ENCODE results near the gene SUPT4H1. TPM values are rescaled to one million over a fixed set of nuclear protein-coding genes. Genes with fewer than 3 reads are reported as not detected.

Gene SUPT4H1
- total and polyA plus RNA-seq, 9 of the 15 experiments (the other 6 are each of a cell fraction or from before 2014, with no cell fraction given) = 62.1 to 320 (median 117) TPM

DNA sequence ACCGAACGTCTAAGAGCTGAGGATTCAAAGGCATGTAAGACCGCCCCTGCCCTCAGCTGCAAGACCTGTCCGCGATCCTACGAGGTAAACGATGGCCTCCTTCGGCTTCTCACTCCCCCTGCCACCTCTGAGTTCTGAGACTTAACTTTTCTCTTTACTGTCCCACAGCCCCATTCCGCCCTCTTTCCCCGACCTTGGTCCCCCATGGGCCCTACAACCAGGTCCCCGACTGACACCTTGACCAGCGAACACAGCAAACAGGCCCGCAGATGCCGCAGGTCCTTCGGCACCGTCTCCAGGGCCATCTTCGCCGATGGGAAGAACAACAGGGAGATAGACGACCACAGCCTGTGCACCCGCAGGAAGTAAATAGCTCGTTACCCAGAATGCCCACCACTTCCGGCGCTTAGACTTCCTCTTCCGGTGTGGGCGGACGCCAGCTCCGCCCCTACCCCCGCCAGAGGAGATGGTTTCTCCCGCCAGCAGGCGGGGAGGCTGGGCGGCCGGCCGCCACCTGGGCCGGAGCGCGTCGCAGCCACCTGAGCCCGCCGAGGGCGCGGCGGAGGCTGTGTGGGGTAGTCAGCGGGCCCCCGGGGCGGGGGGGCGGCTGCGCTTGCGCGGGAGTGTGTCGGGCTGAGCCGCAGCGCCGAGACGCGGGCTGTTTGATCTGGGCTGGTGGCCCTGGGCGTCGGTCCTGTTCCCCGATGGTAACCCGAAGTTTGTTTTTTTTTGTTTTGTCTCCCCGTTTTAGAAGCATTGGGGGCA lies at the start of gene SUPT4H1 (continued):
- no peak for TF ChIP-seq ARHGAP35 (IDR thresholded peaks at IDR 0.05; ENCODE audit: partially characterized antibody)
- TF ChIP-seq, protein P1, sequence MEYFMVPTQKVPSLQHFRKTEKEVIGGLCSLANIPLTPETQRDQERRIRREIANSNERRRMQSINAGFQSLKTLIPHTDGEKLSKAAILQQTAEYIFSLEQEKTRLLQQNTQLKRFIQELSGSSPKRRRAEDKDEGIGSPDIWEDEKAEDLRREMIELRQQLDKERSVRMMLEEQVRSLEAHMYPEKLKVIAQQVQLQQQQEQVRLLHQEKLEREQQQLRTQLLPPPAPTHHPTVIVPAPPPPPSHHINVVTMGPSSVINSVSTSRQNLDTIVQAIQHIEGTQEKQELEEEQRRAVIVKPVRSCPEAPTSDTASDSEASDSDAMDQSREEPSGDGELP (CRISPR knock-in tag; IDR thresholded peaks at IDR 0.05; ENCODE audit: borderline replicate concordance) = peak; percentile 83
- TF ChIP-seq, protein P2, sequence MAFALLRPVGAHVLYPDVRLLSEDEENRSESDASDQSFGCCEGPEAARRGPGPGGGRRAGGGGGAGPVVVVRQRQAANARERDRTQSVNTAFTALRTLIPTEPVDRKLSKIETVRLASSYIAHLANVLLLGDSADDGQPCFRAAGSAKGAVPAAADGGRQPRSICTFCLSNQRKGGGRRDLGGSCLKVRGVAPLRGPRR (CRISPR knock-in tag; IDR thresholded peaks at IDR 0.05) = no peak
- TF ChIP-seq, protein P3, sequence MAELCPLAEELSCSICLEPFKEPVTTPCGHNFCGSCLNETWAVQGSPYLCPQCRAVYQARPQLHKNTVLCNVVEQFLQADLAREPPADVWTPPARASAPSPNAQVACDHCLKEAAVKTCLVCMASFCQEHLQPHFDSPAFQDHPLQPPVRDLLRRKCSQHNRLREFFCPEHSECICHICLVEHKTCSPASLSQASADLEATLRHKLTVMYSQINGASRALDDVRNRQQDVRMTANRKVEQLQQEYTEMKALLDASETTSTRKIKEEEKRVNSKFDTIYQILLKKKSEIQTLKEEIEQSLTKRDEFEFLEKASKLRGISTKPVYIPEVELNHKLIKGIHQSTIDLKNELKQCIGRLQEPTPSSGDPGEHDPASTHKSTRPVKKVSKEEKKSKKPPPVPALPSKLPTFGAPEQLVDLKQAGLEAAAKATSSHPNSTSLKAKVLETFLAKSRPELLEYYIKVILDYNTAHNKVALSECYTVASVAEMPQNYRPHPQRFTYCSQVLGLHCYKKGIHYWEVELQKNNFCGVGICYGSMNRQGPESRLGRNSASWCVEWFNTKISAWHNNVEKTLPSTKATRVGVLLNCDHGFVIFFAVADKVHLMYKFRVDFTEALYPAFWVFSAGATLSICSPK (IDR thresholded peaks at IDR 0.05; ENCODE audit: borderline replicate concordance) = no peak
- TF ChIP-seq CCAR2 (IDR thresholded peaks at IDR 0.05; ENCODE audit: low read depth, low read length) = no peak
- TF ChIP-seq, protein P4, sequence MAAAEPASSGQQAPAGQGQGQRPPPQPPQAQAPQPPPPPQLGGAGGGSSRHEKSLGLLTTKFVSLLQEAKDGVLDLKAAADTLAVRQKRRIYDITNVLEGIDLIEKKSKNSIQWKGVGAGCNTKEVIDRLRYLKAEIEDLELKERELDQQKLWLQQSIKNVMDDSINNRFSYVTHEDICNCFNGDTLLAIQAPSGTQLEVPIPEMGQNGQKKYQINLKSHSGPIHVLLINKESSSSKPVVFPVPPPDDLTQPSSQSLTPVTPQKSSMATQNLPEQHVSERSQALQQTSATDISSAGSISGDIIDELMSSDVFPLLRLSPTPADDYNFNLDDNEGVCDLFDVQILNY (CRISPR knock-in tag; IDR thresholded peaks at IDR 0.05) = no peak
- peak; percentile 62; the same call in 1 of the 2 replicates for TF ChIP-seq LCOR (CRISPR knock-in tag; IDR thresholded peaks at IDR 0.05)
- no peak for TF ChIP-seq PTBP1 (IDR thresholded peaks at IDR 0.05; ENCODE audit: low read depth, low read length)
- TF ChIP-seq SMAD3 (CRISPR knock-in tag; conservative IDR thresholded peaks at IDR 0.05) = no peak
- no peak for TF ChIP-seq NFE2L1 (tag; IDR thresholded peaks at IDR 0.05; ENCODE audit: borderline replicate concordance, low read depth)
- TF ChIP-seq SMARCA5 (IDR thresholded peaks at IDR 0.05) = no peak
- TF ChIP-seq, protein P5, sequence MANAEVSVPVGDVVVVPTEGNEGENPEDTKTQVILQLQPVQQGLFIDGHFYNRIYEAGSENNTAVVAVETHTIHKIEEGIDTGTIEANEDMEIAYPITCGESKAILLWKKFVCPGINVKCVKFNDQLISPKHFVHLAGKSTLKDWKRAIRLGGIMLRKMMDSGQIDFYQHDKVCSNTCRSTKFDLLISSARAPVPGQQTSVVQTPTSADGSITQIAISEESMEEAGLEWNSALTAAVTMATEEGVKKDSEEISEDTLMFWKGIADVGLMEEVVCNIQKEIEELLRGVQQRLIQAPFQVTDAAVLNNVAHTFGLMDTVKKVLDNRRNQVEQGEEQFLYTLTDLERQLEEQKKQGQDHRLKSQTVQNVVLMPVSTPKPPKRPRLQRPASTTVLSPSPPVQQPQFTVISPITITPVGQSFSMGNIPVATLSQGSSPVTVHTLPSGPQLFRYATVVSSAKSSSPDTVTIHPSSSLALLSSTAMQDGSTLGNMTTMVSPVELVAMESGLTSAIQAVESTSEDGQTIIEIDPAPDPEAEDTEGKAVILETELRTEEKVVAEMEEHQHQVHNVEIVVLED (CRISPR knock-in tag; IDR thresholded peaks at IDR 0.05) = no peak
- TF ChIP-seq ZNF274 (IDR thresholded peaks at IDR 0.05; ENCODE audit: borderline replicate concordance, low read depth, low read length) = no peak
- TF ChIP-seq, protein P6, sequence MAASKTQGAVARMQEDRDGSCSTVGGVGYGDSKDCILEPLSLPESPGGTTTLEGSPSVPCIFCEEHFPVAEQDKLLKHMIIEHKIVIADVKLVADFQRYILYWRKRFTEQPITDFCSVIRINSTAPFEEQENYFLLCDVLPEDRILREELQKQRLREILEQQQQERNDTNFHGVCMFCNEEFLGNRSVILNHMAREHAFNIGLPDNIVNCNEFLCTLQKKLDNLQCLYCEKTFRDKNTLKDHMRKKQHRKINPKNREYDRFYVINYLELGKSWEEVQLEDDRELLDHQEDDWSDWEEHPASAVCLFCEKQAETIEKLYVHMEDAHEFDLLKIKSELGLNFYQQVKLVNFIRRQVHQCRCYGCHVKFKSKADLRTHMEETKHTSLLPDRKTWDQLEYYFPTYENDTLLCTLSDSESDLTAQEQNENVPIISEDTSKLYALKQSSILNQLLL (CRISPR knock-in tag; IDR thresholded peaks at IDR 0.05; ENCODE audit: borderline replicate concordance) = no peak
- no peak for TF ChIP-seq TEAD2 (tag; IDR thresholded peaks at IDR 0.05)
- no peak for TF ChIP-seq ZNF584 (CRISPR knock-in tag; IDR thresholded peaks at IDR 0.05; ENCODE audit: low read depth)
- TF ChIP-seq PHB (CRISPR knock-in tag; IDR thresholded peaks at IDR 0.05) = no peak
- peak; percentile 63 for TF ChIP-seq TAF9B (IDR thresholded peaks at IDR 0.05; ENCODE audit: partially characterized antibody)
- TF ChIP-seq CBFA2T2 (conservative IDR thresholded peaks at IDR 0.05) = no peak
- no peak for TF ChIP-seq SAFB2 (IDR thresholded peaks at IDR 0.05; ENCODE audit: borderline replicate concordance, low read depth, low read length, severe bottlenecking)
- TF ChIP-seq ELF2 (CRISPR knock-in tag; IDR thresholded peaks at IDR 0.05) = peak; percentile 90
- peak; percentile 94 for TF ChIP-seq RBFOX2 (IDR thresholded peaks at IDR 0.05; ENCODE audit: low read depth, low read length)
